SH-SY5Y (cell line): ENCODE measurements around the gene CD248.

Source experiments
- GATA2 ChIP-seq: IDR thresholded peaks from 2 replicates; pipeline ENCODE4 v1.6.1; 2011; ENCODE audit warnings: mild to moderate bottlenecking, low read depth, low read length
- GATA3 ChIP-seq: IDR thresholded peaks from 2 replicates; pipeline ENCODE4 v1.6.1; 2011; ENCODE audit warnings: low read depth, mild to moderate bottlenecking, low read length, moderate library complexity

CD248 gene

DNA sequence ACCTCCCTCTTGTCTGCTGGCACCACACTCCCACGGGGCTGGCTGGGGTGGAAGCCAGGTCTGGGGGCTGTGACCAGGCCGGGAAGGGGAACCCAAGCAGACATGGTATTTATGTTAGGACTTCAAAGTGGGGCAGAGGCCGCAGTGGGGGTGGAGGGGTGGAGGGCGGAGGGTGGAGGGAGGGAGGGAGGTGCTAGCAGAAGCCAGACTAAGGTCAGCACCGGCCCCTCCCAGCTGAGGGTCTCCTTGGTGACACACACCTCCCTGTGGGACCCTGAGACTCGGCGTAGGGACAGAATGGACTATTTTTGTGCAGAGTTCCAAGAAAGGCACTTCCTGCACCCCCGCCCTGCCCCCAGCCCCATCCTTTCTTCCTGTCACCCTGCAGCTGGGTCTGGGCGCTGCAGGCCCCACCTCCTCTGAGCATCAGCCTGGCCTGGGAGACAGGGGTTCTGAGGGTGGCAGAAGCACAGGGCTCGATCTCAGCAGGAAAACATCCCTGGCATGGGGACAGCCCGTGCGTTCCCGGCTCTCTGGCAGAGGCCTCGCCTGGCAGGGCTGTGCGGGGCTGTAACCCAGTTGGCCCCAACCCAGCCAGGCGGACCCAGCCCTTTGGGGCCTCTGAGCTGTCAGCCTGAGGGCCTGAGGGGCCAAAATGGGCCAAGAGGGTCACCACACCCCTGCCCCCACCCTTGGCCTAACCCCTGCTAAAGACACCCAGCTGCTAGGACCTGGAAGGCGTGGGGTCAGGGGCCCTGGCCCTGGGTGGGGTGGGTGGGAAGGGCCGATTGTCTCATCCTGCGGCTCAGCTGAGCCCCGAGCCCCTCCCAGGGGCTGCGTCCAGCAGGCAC is 9.6 kb upstream of the CD248 start:
- TF ChIP-seq GATA2 (no peak), GATA3 (no peak)

DNA sequence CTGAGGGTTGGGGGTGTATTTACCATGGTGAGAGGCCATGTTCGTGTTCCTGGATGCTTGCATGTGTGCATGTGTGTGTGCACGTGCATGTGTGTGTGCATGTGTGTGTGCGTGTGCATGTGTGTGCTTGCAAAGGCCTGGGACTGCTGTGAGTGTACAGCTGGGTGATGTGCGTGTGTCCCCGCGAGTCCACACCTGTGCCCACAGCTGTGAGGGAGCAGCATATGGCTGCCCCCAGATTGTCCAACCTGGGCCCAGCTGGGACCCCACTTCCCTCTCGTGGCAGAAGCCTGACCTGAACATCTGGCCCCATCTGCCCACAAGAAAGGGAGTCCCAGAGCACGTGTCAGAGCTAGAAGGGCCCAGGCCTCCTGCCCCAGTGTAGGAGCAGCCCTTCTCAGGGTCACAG is 8.4 kb upstream of the CD248 start:
- TF ChIP-seq GATA3: no peak
- no peak for TF ChIP-seq GATA2

DNA sequence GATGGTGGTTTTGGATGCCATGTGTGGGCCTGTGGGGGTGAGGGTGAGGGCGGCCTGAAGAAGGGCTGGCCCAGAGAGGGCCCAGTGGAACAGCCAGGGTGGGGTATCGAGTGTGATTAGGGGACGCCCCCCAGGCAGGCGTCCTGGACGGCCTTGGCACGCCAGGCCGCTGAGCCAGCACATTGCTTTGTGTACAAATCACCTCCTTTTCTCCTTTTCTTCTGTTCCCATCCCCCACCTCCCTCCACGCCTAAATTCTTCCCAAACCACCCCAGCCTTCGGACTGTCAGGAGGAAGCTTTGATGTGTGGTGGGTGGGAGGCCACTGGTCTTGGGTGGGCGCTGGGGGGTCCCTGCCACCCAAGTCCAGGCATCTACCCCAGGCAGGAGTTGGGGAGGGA is 7.8 kb upstream of the CD248 start:
- no peak for TF ChIP-seq GATA2
- no peak for TF ChIP-seq GATA3

DNA sequence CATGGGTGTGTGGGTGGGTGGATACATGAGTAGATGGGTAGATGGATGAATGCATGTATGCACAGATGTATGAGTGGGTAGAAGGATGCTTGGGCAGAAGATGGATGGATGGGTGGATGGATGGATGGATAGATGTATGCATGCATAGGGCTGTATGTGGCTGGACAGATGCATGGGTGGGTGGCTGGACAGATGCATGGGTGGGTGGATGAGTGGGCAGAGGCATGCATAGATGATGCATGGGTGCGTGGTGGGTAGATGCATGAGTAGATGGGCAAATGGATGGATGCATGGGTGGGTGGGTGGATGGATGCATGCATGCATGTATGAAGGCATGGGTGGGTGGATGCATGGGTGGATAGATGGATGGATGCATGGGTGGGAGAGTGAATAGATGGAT is 6.8 kb upstream of the CD248 start:
- TF ChIP-seq GATA2: no peak
- TF ChIP-seq GATA3: no peak

DNA sequence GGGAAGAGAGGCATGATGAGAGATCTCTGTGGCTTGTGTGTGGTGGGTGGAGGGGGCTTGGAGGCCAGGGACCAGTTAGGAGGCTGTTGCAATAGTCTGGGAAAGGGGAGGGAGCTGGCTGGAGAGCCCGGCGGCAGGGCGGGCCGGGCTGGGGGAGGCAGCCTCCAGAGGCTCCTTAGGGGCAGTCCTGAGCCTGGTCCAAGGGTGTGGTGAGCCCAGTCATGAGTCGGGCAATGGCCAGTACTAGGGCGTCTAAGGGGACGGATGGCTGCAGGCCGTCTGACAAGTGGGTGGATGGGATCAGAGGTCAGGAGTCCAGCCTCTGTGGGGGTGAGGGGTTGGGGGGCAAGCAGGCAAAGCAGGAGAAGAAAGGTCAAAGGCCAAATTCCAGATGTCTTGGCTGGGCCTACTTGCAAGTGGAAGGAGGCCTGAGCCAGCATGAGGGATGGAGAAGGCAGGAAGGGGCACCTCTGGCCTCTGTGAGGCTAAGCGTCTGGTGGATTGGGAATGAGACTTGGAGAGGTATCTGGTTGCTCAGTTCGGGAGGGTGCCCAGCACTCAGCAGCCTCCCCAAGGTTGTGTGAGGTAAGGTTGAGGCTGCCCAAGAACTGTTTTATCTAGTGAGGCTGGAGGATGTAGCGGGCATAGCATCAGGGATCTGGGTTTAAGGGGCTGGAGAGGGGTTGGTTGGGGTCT is 6.0 kb upstream of the CD248 start:
- TF ChIP-seq GATA2 (no peak), GATA3 (no peak)

DNA sequence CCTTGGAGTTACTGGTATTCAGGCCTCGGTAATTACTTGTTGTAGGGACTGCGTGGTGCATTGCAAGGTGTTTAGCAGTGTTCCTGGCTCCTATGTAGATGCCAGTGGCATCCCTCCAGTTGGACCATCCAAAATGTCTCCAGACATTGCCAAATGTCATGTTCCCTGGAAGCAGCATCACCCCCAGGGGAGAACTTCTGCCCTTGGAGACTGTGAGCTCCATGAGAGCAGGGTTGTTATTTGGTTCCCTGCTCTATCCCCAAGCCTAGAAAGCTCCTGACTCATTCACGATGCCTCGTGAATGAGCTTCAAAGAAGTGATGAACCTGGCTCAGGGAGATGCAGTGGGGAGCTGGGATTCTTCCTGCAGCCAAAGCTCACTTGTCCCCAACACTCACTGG is 4.8 kb upstream of the CD248 start:
- TF ChIP-seq GATA3 (no peak), GATA2 (no peak)

DNA sequence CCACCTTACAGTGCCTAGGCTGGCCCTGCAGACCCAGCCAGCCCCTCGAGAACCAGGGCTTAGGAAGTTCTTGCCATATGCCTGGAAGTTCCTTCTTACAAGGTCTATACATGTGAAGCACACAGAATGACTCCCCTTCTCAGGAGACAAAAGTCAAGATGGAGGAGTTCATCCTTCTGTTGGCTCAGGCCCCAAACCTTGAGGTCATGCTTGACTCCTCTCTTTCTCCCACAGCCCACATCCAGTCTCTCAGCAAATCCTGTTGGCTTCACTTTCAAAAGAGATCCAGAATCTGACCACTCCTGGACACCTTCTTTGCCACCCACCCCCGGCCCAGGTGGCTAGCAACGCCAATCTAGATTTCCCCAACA is 1.7 kb upstream of the CD248 start:
- no peak for TF ChIP-seq GATA3
- TF ChIP-seq GATA2: no peak

DNA sequence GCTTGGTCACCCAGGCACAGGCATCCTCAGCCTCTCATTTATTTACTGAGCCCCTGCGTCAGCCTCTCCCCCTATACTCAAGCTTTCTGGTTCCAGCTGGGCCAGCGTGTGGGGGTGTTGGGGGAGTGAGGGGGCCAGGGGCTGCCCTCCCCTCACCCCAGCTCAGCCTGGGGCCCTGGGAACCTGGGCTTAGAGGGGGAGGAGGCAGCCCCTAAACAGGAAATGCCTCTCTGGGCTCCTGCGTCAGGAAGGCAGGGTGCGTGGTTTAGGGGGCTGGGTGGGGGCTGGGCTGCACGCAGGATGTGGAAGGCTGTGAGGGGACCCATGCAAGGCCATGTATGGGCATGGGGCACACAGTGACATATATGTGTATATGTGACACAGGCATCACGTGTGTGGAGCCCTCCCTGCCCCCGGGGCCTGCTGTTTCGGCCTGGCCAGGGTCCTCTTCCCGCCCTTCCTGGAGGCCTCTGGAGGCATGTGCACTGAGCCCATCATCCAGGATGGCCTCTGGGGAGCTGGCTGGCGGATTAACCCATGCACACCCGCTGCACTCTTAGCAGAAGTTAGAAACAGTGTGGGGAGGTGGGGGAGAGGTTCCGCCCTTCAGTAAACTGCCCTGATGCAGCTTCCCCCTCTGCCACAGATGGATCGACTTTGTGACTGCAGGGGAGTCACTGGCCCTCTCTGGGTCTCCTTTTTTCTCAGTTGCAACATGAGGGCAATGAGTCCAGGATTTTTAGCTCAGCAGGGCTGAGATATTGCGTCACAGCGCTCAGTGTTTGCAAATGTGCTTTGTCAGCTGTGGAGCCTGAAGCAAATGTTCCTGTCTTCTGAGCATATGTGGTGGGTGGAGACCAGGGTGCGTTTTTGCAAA is 1.1 kb upstream of the CD248 start:
- TF ChIP-seq GATA2 (no peak), GATA3 (no peak)

DNA sequence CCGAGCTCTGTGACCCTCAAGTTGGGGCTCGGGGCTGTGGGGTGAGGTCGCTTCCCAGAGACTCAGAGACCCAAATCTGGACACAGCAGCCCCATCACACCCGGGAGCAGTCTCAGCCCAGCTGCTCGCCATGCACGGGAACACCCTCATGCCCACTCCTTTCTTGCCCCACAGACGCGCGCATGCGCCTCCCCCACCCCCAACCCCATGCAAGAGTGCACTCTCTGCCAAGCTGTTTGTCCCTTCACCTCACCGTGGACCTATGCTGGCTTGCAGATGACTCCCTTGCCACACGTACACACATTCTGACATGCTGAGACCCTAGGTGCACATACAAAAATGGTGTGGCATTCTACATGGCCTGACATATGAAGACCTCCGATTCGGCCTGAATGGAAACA is 478 bp upstream of the CD248 start:
- TF ChIP-seq GATA2 (no peak), GATA3 (no peak)

DNA sequence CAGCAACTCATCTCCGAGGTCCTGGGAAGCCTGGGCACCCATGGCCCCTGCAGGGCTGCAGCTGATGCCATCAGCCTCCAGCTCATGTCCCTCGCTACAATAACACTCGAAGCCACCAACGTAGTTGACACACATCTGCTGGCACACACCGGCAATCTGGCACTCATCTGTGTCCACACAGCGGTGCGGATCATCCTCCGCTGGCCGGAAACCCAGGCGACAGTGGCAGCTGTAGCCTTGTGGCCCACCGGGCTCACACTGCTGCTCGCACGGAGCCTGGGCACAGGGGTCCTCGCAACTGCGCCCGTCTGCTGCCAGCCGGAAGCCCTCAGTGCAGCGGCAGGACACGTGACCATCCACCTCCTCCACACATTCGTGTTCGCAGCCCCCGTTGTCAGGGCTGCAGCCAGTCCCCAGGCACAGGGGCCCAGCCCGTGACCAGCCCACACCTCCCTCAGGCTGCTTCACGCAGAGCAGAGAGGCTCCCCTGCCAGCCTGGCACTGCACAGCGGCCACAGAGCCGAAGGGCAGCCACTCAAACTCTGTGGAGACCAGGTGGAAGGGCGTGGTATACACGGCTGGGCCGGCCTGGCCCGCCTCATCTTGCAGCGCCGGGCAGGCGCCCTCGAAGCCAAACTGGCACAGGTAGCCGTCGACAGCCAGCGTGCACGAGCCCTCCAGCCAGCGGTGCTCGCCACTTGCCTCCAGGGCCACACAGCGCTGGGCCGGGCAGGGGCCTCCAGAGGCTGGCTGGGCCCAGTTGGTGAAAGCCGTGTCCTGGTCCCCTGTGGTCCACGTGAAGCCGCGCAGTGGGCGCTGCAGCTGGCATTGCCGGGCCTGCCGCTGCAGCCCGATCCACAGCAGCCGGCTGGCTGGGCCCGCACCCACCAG is 678 bp downstream of the CD248 start:
- TF ChIP-seq GATA2 (no peak), GATA3 (no peak)

DNA sequence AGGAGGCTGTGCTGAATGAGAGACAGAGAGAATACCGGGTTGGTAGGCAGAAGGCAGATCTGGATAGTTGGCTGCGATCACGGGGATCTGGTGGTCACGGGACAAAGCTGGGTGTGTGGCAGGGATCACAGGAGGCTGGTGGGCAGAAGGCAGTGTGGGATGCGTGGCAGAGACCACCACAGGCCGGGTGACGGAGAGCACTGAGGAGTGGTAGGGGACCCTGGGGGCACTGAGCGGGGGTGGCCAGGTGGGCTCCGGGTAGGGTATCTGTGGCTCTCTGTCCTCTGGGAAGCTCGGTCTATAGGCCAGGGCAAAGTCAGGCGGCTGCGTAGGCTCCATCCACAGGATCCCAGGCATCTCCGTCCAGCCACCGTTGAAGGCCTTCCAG is 1.4 kb downstream of the CD248 start:
- TF ChIP-seq GATA2 (no peak), GATA3 (no peak)

DNA sequence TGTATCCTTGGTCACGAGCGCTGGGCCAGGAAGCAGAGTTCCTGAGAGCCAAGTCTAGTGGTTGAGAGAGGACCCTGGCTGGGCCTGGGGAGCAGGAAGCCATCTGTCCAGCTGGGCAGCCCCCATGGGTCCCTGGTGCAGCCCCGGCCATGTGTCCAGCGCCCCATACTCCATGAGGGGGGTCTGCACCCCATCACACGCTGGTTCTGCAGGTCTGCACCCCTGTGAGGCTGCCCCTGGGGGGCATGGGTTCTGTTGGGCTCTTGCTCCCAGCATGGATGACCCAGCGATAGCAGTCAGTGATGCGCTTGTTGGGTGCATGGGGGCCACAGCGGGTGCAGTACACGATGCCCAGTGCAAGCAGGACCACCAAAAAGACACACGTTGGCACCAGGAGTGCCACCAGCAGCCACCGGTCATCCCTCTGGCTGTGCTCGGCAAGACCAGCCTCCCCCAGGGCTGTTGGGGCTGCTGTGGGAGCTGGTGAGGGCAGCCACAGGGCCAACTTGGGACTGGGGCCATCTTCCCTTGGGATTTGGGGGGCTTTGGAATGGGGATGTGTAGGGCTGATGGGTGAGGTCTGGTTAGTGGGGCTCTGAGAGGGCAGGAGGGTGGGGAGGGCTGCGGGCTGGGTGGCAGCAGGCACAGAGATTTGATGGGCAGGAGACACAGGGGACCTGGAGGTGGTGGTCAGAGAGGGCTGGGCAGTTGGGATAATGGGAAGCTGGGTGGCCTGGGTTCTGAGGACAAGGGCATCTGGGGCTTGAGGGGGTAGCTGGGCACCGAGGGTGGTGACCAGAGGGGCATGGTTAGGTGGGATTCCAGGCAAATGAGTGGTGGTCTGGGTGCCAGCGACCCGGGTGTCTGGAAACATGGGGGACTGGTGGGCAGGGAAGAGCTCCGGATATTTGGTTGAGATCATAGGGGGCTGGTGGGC is 2.0 kb downstream of the CD248 start:
- no peak for TF ChIP-seq GATA2
- TF ChIP-seq GATA3: no peak

DNA sequence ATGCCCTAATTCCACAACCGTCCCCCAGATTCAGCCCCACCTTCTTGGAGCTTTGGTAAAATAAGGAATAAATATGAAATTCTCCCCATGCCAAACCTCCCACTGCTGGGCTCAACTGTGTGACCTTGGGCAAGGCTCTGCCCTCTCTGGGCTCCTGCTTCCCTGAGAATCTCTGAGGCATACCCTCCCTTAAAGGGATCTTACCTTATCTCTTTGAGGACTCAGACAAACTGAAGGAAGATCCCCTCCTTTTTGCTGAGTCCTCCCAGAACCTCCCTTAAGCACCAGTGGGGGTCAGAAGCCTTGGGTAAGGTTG is 2.7 kb downstream of the CD248 start:
- TF ChIP-seq GATA3: no peak
- no peak for TF ChIP-seq GATA2
